ENCODE data around the gene ELMOD1.

ELMOD1 gene

DNA sequence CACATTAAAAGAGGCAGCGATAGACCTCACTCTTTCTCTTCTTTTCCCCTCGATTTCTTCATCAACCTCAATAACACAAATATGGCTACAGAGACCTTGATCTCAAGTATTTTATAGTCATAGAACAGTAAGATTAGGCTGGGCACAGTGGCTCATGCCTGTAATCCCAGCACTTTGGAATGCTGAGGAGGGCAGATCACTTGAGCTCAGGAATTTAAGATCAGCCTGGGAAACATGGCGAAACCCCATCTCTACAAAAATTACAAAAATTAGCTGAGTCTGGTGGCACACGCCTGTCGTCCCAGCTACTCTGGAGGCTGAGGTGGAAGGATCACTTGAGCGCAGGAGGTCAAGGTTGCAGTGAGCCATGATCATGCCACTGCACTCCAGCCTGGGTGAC is 106.3 kb downstream of the ELMOD1 start:
- Histone ChIP-seq H3K27me3 (ENCODE audit: control insufficient read depth, insufficient read depth, low read length) (no peaks in the 10 kb centered on the region), H3K4me1 (ENCODE audit: control insufficient read depth, insufficient read depth, low read length) (no peaks in the 10 kb centered on the region), H3K9ac (ENCODE audit: low read depth, low read length) (no peak overlapping the region), H3K36me3 (ENCODE audit: control insufficient read depth, insufficient read depth, low read length) (no peaks in the 10 kb centered on the region), H3K4me3 (ENCODE audit: low read depth, low read length) (no peak overlapping the region), H3K9me3 (ENCODE audit: control insufficient read depth, insufficient read depth, low read length) (no peaks in the 10 kb centered on the region)

DNA sequence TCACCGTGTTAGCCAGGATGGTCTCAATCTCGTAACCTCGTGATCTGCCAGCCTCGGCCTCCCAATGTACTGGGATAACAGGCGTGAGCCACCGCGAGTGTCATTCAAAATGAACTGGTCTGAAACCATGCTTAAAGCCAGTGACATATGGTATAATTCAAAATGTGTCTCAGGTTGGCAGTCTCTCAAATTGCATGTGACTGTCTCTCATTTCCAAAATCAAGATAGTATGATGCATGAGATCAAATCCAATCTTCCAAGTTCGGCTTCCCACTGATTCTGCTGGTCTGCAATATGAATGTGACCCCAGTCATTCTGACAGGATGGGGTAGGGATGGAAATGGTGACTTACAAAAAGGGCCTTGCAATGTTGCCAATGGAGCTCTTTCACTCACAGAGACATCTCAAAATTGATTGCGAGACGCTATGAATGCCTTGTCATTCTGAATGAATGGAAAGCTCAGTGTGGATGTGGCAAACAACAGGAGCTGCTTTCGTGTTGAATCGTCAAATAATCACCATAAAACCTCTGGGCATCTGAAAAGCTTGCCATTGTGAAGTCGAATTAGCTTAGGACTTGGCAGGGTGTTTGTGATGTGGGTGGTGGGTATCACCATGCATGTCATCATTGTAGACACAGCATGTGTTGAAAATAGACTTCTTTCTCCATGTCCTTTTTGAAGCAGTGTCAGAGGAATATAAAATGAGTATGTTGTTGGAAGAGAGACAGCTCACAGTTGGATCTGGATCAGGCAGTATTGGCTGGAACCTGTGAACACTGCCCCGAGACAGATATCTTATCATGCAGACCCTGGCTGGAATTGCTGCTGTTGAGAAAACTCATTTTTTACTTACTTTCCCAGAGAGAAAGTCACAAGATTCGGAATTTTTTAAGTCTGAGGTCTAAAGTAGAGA is 108.7 kb downstream of the ELMOD1 start:
- Histone ChIP-seq H3K4me1 (ENCODE audit: control insufficient read depth, insufficient read depth, low read length) (no peaks in the 10 kb centered on the region), H3K36me3 (ENCODE audit: control insufficient read depth, insufficient read depth, low read length) (no peaks in the 10 kb centered on the region), H3K9ac (ENCODE audit: low read depth, low read length) (no peak overlapping the region), H3K9me3 (ENCODE audit: control insufficient read depth, insufficient read depth, low read length) (no peaks in the 10 kb centered on the region), H3K4me3 (ENCODE audit: low read depth, low read length) (no peak overlapping the region), H3K27me3 (ENCODE audit: control insufficient read depth, insufficient read depth, low read length) (no peaks in the 10 kb centered on the region)

DNA sequence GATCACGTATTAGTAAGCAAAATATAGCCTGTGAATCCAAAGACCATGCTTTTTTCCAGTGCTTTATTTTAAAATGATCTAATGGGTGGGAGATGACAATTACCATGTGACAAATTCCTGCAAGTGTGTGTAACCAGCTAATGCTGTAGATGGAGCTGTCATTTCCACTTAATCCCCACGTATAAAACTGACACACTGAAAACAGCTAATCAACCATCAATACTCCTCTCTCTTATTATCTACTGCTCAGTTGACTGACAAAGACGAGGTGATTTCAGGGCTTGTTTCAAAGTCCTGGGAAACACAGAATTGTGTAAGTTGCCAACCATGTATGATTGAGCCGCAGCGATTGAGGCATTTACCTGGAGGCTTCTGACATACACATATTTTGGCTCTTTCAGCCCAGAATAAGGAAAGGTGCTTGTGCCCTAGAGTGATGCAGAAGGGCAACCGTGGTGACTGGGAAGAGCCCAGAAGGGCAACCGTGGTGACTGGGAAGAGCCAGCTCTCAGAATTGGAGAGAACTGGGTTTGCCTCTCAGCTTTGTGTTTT is 111.2 kb downstream of the ELMOD1 start:
- Histone ChIP-seq H3K4me1 (ENCODE audit: control insufficient read depth, insufficient read depth, low read length) (peaks cover 3% of the 10 kb centered on the region), H3K4me3 (ENCODE audit: low read depth, low read length) (no peak overlapping the region), H3K9me3 (ENCODE audit: control insufficient read depth, insufficient read depth, low read length) (no peaks in the 10 kb centered on the region), H3K36me3 (ENCODE audit: control insufficient read depth, insufficient read depth, low read length) (no peaks in the 10 kb centered on the region), H3K9ac (ENCODE audit: low read depth, low read length) (no peak overlapping the region), H3K27me3 (ENCODE audit: control insufficient read depth, insufficient read depth, low read length) (peaks cover under 1% of the 10 kb centered on the region)

DNA sequence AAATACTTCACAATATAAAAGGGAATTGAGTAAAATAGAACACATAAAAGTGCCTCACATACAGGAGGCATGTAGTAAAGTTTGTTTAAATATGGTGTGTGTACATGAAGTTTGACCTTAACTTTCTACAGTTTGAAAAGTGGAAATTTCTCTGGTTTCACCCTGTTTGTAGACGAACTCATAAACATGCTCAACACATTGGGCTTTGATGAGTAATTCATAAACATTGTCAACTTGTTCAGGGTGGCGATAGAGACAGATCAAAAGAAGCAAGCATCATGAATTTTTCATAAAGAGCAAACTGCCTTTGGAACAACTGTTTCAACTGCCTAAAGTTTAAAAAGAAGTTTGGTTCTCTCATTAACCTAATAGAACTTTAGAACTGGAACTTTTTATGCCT is 111.8 kb downstream of the ELMOD1 start:
- Histone ChIP-seq H3K27me3 (ENCODE audit: control insufficient read depth, insufficient read depth, low read length) (peaks cover 3% of the 10 kb centered on the region), H3K4me3 (ENCODE audit: low read depth, low read length) (no peak overlapping the region), H3K9me3 (ENCODE audit: control insufficient read depth, insufficient read depth, low read length) (no peaks in the 10 kb centered on the region), H3K36me3 (ENCODE audit: control insufficient read depth, insufficient read depth, low read length) (no peaks in the 10 kb centered on the region), H3K9ac (ENCODE audit: low read depth, low read length) (no peak overlapping the region), H3K4me1 (ENCODE audit: control insufficient read depth, insufficient read depth, low read length) (peaks cover 8% of the 10 kb centered on the region)

DNA sequence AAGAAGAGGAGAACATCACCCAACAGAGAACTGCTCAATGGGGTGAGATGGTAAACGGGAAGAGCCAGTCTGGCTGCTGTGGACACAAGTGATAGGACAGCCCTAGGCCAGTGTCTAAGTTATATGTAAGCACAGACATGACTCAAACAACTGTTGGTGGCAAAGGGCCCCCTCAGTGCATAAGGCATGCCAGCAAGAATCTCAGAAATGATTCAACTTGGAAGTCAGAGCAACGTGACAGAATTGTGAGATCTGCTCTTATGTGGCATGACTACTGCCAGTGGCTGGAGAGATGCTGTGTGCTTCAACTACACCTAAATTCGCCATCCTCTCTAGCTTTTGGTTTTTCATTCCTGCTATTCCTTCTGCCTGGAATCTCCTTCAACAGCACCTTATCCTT is 113.5 kb downstream of the ELMOD1 start:
- Histone ChIP-seq H3K4me3 (ENCODE audit: low read depth, low read length) (no peak overlapping the region), H3K9ac (ENCODE audit: low read depth, low read length) (no peak overlapping the region), H3K27me3 (ENCODE audit: control insufficient read depth, insufficient read depth, low read length) (peaks cover 3% of the 10 kb centered on the region), H3K9me3 (ENCODE audit: control insufficient read depth, insufficient read depth, low read length) (no peaks in the 10 kb centered on the region), H3K4me1 (ENCODE audit: control insufficient read depth, insufficient read depth, low read length) (peaks cover 8% of the 10 kb centered on the region), H3K36me3 (ENCODE audit: control insufficient read depth, insufficient read depth, low read length) (no peaks in the 10 kb centered on the region)

DNA sequence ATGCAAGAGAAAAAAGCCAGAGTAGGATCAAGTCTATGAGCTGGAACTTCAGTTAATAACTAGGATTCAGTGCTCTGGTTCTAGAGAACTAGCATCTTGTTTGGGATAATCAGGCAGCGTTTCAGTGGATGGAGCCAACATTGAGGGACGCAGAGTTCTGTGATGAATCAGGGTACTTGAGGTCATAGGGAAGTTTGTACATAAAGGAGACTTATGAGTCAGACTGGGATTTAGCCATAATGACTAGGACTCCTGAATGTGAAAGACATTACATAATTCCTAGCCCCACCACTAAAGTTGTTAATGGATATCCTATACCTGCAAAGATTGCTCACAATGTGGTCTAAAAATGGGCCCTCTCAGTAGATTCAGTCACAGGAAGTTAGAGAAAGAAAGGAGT is 114.1 kb downstream of the ELMOD1 start:
- H3K9me3 ChIP-seq (ENCODE audit: control insufficient read depth, insufficient read depth, low read length): no peaks in the 10 kb centered on the region
- H3K4me1 ChIP-seq (ENCODE audit: control insufficient read depth, insufficient read depth, low read length): peaks cover 8% of the 10 kb centered on the region
- no peak overlapping the region for H3K4me3 ChIP-seq (ENCODE audit: low read depth, low read length)
- H3K9ac ChIP-seq (ENCODE audit: low read depth, low read length): no peak overlapping the region
- H3K27me3 ChIP-seq (ENCODE audit: control insufficient read depth, insufficient read depth, low read length): peaks cover 3% of the 10 kb centered on the region
- H3K36me3 ChIP-seq (ENCODE audit: control insufficient read depth, insufficient read depth, low read length): no peaks in the 10 kb centered on the region

DNA sequence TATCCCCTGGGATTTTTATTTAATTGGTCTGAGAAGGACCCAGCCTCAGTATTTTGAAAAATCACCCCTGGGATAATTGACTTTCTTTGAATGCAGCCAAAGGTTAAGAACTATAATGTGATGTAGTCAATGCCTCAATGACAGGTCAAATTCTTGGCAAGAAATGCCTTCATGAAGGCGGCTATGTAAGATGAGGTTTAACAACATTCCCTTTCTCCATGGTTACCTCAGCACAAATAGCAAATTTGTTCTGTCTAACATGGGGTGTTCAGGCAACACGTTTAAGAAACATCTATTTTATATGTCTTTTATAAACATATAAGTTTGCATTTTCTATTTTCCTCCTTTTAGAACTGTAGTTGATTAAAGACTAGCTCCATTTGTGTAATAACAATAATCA is 115.6 kb downstream of the ELMOD1 start:
- H3K4me1 ChIP-seq (ENCODE audit: control insufficient read depth, insufficient read depth, low read length): peaks cover 8% of the 10 kb centered on the region
- no peak overlapping the region for H3K9ac ChIP-seq (ENCODE audit: low read depth, low read length)
- no peak overlapping the region for H3K4me3 ChIP-seq (ENCODE audit: low read depth, low read length)
- H3K36me3 ChIP-seq (ENCODE audit: control insufficient read depth, insufficient read depth, low read length): no peaks in the 10 kb centered on the region
- no peaks in the 10 kb centered on the region for H3K9me3 ChIP-seq (ENCODE audit: control insufficient read depth, insufficient read depth, low read length)
- peaks cover 3% of the 10 kb centered on the region for H3K27me3 ChIP-seq (ENCODE audit: control insufficient read depth, insufficient read depth, low read length)

DNA sequence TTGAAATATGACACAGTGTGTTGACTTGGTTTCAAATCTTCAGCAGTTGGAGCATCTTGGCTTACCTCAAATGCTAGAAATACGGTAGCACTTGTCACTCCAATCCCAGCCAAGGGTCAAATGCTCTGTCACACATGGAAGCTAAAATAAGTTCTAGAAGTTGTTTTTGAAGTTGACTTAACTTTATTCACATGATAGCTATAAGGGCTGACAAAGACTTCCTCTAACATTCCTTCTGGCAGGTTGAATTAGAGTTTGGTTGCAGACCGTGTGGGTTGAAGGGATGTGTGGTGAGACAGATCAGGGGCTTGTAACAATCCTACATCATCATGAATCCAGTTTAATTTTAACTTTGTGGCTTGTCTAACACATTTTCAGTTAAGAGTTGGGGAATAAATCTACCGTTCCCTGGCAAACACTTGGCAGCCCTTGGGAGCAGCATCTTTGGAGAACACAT is 116.3 kb downstream of the ELMOD1 start:
- Histone ChIP-seq H3K27me3 (ENCODE audit: control insufficient read depth, insufficient read depth, low read length) (peaks cover 3% of the 10 kb centered on the region), H3K9me3 (ENCODE audit: control insufficient read depth, insufficient read depth, low read length) (no peaks in the 10 kb centered on the region), H3K4me1 (ENCODE audit: control insufficient read depth, insufficient read depth, low read length) (peaks cover 8% of the 10 kb centered on the region), H3K4me3 (ENCODE audit: low read depth, low read length) (no peak overlapping the region), H3K36me3 (ENCODE audit: control insufficient read depth, insufficient read depth, low read length) (no peaks in the 10 kb centered on the region), H3K9ac (ENCODE audit: low read depth, low read length) (no peak overlapping the region)

DNA sequence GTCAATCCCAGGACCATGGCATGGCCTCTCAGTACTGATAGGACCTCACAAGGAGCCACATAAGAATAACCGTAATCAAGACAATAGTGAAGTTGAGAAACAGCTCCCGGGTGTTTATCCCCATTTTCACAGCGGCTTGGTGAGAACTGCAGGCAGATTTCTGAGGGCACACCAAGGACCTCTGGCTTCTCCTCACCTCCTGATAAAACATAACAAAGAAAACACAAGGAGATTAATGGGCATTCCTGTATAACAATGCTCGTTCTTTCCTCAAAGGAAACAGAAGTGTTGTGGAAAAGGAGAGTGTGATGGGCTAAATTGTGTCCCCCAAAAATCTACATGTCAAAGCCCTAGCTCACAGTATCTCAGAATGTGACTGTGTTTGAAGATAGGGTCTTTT is 116.9 kb downstream of the ELMOD1 start:
- H3K36me3 ChIP-seq (ENCODE audit: control insufficient read depth, insufficient read depth, low read length): no peaks in the 10 kb centered on the region
- peaks cover 8% of the 10 kb centered on the region for H3K4me1 ChIP-seq (ENCODE audit: control insufficient read depth, insufficient read depth, low read length)
- H3K9ac ChIP-seq (ENCODE audit: low read depth, low read length): no peak overlapping the region
- H3K9me3 ChIP-seq (ENCODE audit: control insufficient read depth, insufficient read depth, low read length): no peaks in the 10 kb centered on the region
- peaks cover 3% of the 10 kb centered on the region for H3K27me3 ChIP-seq (ENCODE audit: control insufficient read depth, insufficient read depth, low read length)
- H3K4me3 ChIP-seq (ENCODE audit: low read depth, low read length): no peak overlapping the region

DNA sequence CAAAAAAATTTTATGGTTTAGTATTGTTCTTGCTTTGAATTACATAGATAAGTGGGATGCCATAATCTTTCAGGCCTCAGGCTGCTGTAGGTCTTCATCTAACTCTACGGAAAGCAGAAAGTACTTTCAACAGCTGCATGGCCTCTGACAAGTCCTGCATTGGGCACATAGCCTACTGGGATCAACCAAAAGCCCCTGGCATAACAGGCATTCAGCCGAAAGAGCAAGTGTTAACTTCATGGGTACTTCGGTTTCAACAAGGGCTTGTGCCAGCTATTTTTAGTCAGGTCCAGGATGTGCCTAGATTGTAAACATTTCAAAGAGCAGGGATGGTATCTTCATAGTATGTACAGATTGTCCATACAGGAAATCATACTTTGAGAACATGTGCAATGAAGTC is 117.8 kb downstream of the ELMOD1 start:
- no peaks in the 10 kb centered on the region for H3K36me3 ChIP-seq (ENCODE audit: control insufficient read depth, insufficient read depth, low read length)
- H3K9me3 ChIP-seq (ENCODE audit: control insufficient read depth, insufficient read depth, low read length): no peaks in the 10 kb centered on the region
- peaks cover 8% of the 10 kb centered on the region for H3K4me1 ChIP-seq (ENCODE audit: control insufficient read depth, insufficient read depth, low read length)
- H3K27me3 ChIP-seq (ENCODE audit: control insufficient read depth, insufficient read depth, low read length): peaks cover 3% of the 10 kb centered on the region
- H3K4me3 ChIP-seq (ENCODE audit: low read depth, low read length): no peak overlapping the region
- H3K9ac ChIP-seq (ENCODE audit: low read depth, low read length): no peak overlapping the region

DNA sequence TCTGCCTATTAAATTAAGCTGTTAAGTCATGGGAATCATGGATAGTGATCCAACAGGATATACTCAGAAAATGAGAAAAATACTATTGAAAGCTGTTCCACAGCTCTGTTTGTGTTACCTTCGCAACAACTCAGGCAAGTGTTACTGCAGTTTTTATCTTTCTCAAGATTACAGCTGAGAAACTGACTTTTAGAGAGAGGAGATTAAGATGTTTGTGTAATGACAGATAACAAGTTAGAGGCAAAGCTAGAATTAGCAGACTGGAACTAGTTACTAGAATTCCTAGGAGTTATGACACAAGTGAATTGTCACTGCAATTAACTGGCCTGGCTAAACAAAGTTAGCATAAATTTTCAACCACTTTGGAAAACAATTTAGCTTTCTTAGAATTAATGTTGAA is 119.4 kb downstream of the ELMOD1 start:
- Histone ChIP-seq H3K9me3 (ENCODE audit: control insufficient read depth, insufficient read depth, low read length) (no peaks in the 10 kb centered on the region), H3K36me3 (ENCODE audit: control insufficient read depth, insufficient read depth, low read length) (no peaks in the 10 kb centered on the region), H3K4me3 (ENCODE audit: low read depth, low read length) (no peak overlapping the region), H3K9ac (ENCODE audit: low read depth, low read length) (no peak overlapping the region), H3K27me3 (ENCODE audit: control insufficient read depth, insufficient read depth, low read length) (peaks cover 3% of the 10 kb centered on the region), H3K4me1 (ENCODE audit: control insufficient read depth, insufficient read depth, low read length) (peaks cover 8% of the 10 kb centered on the region)

Measured in iPS-15b (cell line).